Activated B cell treated with CpG ODN at 0.5 μM for 24 hours (primary cell): ENCODE results near the gene ADGRA3. TPM values are rescaled to one million over a fixed set of nuclear protein-coding genes. Genes with fewer than 3 reads are reported as not detected.

Experiments
- ATAC-seq: fragments of 200-7000 bp; cut with Tn5 transposase; one replicate; pipeline ENCODE4 v1.10.0; 2021; ENCODE audit warnings: low read depth, mild to moderate bottlenecking, moderate library complexity
- CTCF ChIA-PET: fragments of 350-600 bp; sonication (Branson Sonifier 250); formaldehyde crosslinking; loops from one replicate; lab custom pipeline; 2021; ENCODE audit warnings: antibody characterized with exemption; lab: Charles Lee
- POLR2A ChIA-PET: fragments of 350-600 bp; sonication (Branson Sonifier 250); formaldehyde crosslinking; loops from one replicate; lab custom pipeline; 2021; ENCODE audit warnings: antibody characterized with exemption; lab: Charles Lee
- DNase-seq: peaks from one replicate; pipeline ENCODE4 v3.0.0; 2022
- H3K27ac Mint-ChIP-seq: one replicate; pipeline ENCODE4 v1.8.0; 2020; ENCODE audit warnings: mixed read lengths
- H3K27me3 Mint-ChIP-seq: one replicate; pipeline ENCODE4 v1.8.0; 2021; ENCODE audit warnings: mixed read lengths
- H3K36me3 Mint-ChIP-seq: one replicate; pipeline ENCODE4 v1.8.0; 2021; ENCODE audit warnings: low read depth, mixed read lengths
- H3K4me1 Mint-ChIP-seq: one replicate; pipeline ENCODE4 v1.8.0; 2021; ENCODE audit warnings: mixed read lengths
- H3K4me3 Mint-ChIP-seq: one replicate; pipeline ENCODE4 v1.8.0; 2020; ENCODE audit warnings: mild to moderate bottlenecking, mixed read lengths
- H3K9me3 Mint-ChIP-seq: one replicate; pipeline ENCODE4 v1.8.0; 2020; ENCODE audit warnings: mixed read lengths
- CTCF ChIP-seq: fragments of 200-600 bp; IDR thresholded peaks from one replicate; pipeline ENCODE4 v1.8.0; 2022; ENCODE audit warnings: antibody characterized with exemption, mild to moderate bottlenecking
- intact Hi-C: fragments of 100-400 bp; cut with micrococcal nuclease; formaldehyde crosslinking; loops from one replicate; pipeline ENCODE4 v1.15.1; 2024
- total RNA-seq: library from RNA; stranded (reverse); gene quantifications from 2 replicates; pipeline ENCODE4 v1.2.3, GENCODE V29; 2022

The ADGRA3 gene
- total RNA-seq, 1 donor from 2014 or later: not detected

- H3K36me3 Mint-ChIP-seq: no peaks in the 10 kb centered on the region
- CTCF ChIA-PET: no interaction called here
- no peaks in the 10 kb centered on the region for H3K27me3 Mint-ChIP-seq
- intact Hi-C loops: no loop called here
- POLR2A ChIA-PET: no interaction called here
- TF ChIP-seq CTCF: no peak
- DNase-seq (no peak), ATAC-seq (no peak)
- H3K9me3 Mint-ChIP-seq: no peaks in the 10 kb centered on the region
- H3K4me3 Mint-ChIP-seq: no peak overlapping the region
- H3K4me1 Mint-ChIP-seq: no peaks in the 10 kb centered on the region
- H3K27ac Mint-ChIP-seq: no peak overlapping the region
Observed at GRCh38 chr4:22440999-22441398, 74.9 kb downstream of the ADGRA3 start.

GRCh38 chr4:22439947-22440346 is 75.9 kb downstream of the ADGRA3 start:
- ChIA-PET POLR2A (no interaction called here), CTCF (no interaction called here)
- ATAC-seq (no peak), DNase-seq (no peak)
- H3K4me3 Mint-ChIP-seq: no peak overlapping the region
- intact Hi-C loops: no loop called here
- no peak for TF ChIP-seq CTCF
- H3K36me3 Mint-ChIP-seq: no peaks in the 10 kb centered on the region
- H3K27ac Mint-ChIP-seq: no peak overlapping the region
- H3K27me3 Mint-ChIP-seq: no peaks in the 10 kb centered on the region
- H3K9me3 Mint-ChIP-seq: no peaks in the 10 kb centered on the region
- no peaks in the 10 kb centered on the region for H3K4me1 Mint-ChIP-seq

GRCh38 chr4:22435652-22436051 is 80.2 kb downstream of the ADGRA3 start:
- no peak for TF ChIP-seq CTCF
- H3K4me3 Mint-ChIP-seq: no peak overlapping the region
- DNase-seq (no peak), ATAC-seq (no peak)
- H3K9me3 Mint-ChIP-seq: no peaks in the 10 kb centered on the region
- H3K27ac Mint-ChIP-seq: no peak overlapping the region
- CTCF ChIA-PET: no interaction called here
- POLR2A ChIA-PET: no interaction called here
- intact Hi-C loops: no loop called here
- H3K4me1 Mint-ChIP-seq: no peaks in the 10 kb centered on the region
- H3K27me3 Mint-ChIP-seq: no peaks in the 10 kb centered on the region
- H3K36me3 Mint-ChIP-seq: no peaks in the 10 kb centered on the region

- H3K27me3 Mint-ChIP-seq: no peaks in the 10 kb centered on the region
- CTCF ChIA-PET: no interaction called here
- no peak for TF ChIP-seq CTCF
- DNase-seq (no peak), ATAC-seq (no peak)
- no peak overlapping the region for H3K4me3 Mint-ChIP-seq
- no peak overlapping the region for H3K27ac Mint-ChIP-seq
- intact Hi-C loops: no loop called here
- H3K36me3 Mint-ChIP-seq: no peaks in the 10 kb centered on the region
- POLR2A ChIA-PET: no interaction called here
- H3K4me1 Mint-ChIP-seq: no peaks in the 10 kb centered on the region
- no peaks in the 10 kb centered on the region for H3K9me3 Mint-ChIP-seq
Observed at GRCh38 chr4:22434895-22435294, 81.0 kb downstream of the ADGRA3 start.

- no peaks in the 10 kb centered on the region for H3K27me3 Mint-ChIP-seq
- no peak overlapping the region for H3K4me3 Mint-ChIP-seq
- POLR2A ChIA-PET: no interaction called here
- no peaks in the 10 kb centered on the region for H3K9me3 Mint-ChIP-seq
- ATAC-seq: no peak
- no peaks in the 10 kb centered on the region for H3K4me1 Mint-ChIP-seq
- intact Hi-C loops: no loop called here
- H3K36me3 Mint-ChIP-seq: no peaks in the 10 kb centered on the region
- no peak for TF ChIP-seq CTCF
- CTCF ChIA-PET: no interaction called here
- no peak for DNase-seq
- no peak overlapping the region for H3K27ac Mint-ChIP-seq
Observed at GRCh38 chr4:22430626-22431025, 85.2 kb downstream of the ADGRA3 start.
